Suprapubic skin (tissue), 4 donors: ENCODE results near the gene SLC1A3. TPM values are rescaled to one million over a fixed set of nuclear protein-coding genes. Genes with fewer than 3 reads are reported as not detected.

Source experiments
- DNase-seq, 2 donors: peaks; one replicate each; pipeline ENCODE4 v3.0.0-alpha.2; 2019; ENCODE audit warnings: low spot score in 2 of 2
- H3K27ac ChIP-seq: fragments of 200-600 bp; sonication (generic); one replicate; pipeline ENCODE4 v1.5.1; 2019
- H3K27me3 ChIP-seq: fragments of 200-600 bp; sonication (generic); one replicate; pipeline ENCODE4 v1.5.1; 2019
- H3K36me3 ChIP-seq: fragments of 200-600 bp; sonication (generic); one replicate; pipeline ENCODE4 v1.5.1; 2019
- H3K4me1 ChIP-seq: fragments of 200-600 bp; sonication (generic); one replicate; pipeline ENCODE4 v1.5.1; 2019
- H3K4me3 ChIP-seq: fragments of 200-600 bp; sonication (generic); one replicate; pipeline ENCODE4 v1.5.1; 2019; ENCODE audit warnings: mild to moderate bottlenecking
- H3K9me3 ChIP-seq: fragments of 200-600 bp; sonication (generic); one replicate; pipeline ENCODE4 v1.5.1; 2019
- CTCF ChIP-seq, 2 donors: fragments of 200-600 bp in 1 of 2; fragments of 450-650 bp in 1 of 2; sonication (generic) in 1 of 2; IDR thresholded peaks; one replicate each; pipeline ENCODE4 v1.5.1; 2016 to 2019; ENCODE audit warnings: antibody characterized with exemption in 2 of 2, mild to moderate bottlenecking in 1 of 2, moderate library complexity in 1 of 2
- EP300 ChIP-seq: sonication (generic); formaldehyde crosslinking; IDR thresholded peaks from one replicate; pipeline ENCODE4 v1.6.1; 2017; ENCODE audit warnings: antibody characterized with exemption
- POLR2A ChIP-seq, 2 donors: fragments of 450-650 bp; IDR thresholded peaks; one replicate each; pipeline ENCODE4 v1.6.1; 2017; ENCODE audit warnings: antibody characterized with exemption in 2 of 2, mild to moderate bottlenecking in 2 of 2, moderate library complexity in 2 of 2
- POLR2AphosphoS5 ChIP-seq, 3 donors: sonication (generic); formaldehyde crosslinking; IDR thresholded peaks; one replicate each; pipeline ENCODE4 v1.6.1; 2017; ENCODE audit warnings: antibody characterized with exemption in 3 of 3
- WGBS: methylation state at CpG from one replicate; pipeline ENCODE4 v1.1.5; 2018; 5-methylcytosine and 5-hydroxymethylcytosine counted together
- total RNA-seq, 4 donors: library from RNA; depleted of rRNA; stranded (reverse); fragments of >200 nt; gene quantifications; one replicate each; pipeline ENCODE4 v1.1.0, GENCODE V29; 2016

The SLC1A3 gene
- total RNA-seq, 4 donors from 2014 or later = 19.8 to 34.2 (median 25.3) TPM

- TF ChIP-seq POLR2A (IDR thresholded peaks at IDR 0.05) (no peak), POLR2AphosphoS5 (IDR thresholded peaks at IDR 0.05) (no peak), CTCF (IDR thresholded peaks at IDR 0.05) (no peak), EP300 (no peak)
- no peak overlapping the region for H3K4me3 ChIP-seq
- 52% methylated on average over 4 of the region's 4 CpGs for WGBS
- no peaks in the 10 kb centered on the region for H3K9me3 ChIP-seq
- H3K36me3 ChIP-seq = no peaks in the 10 kb centered on the region
- peaks cover 15% of the 10 kb centered on the region for H3K4me1 ChIP-seq
- no peak overlapping the region for H3K27ac ChIP-seq
- no peak for DNase-seq
- H3K27me3 ChIP-seq = no peaks in the 10 kb centered on the region
Measured at GRCh38 chr5:36659411-36659810, 53.0 kb downstream of the SLC1A3 start.

GRCh38 chr5:36660397-36661049, 54.1 kb downstream of the SLC1A3 start:
- Histone ChIP-seq H3K36me3 (no peaks in the 10 kb centered on the region), H3K27me3 (no peaks in the 10 kb centered on the region), H3K27ac (peak overlapping the region; percentile 16), H3K4me1 (peaks cover 15% of the 10 kb centered on the region), H3K9me3 (no peaks in the 10 kb centered on the region), H3K4me3 (no peak overlapping the region)
- no peak for DNase-seq
- WGBS = 48% methylated on average over 5 of the region's 5 CpGs
- TF ChIP-seq POLR2A (IDR thresholded peaks at IDR 0.05) (no peak), EP300 (no peak), CTCF (IDR thresholded peaks at IDR 0.05) (no peak), POLR2AphosphoS5 (IDR thresholded peaks at IDR 0.05) (no peak)

GRCh38 chr5:36661456-36662220, 55.2 kb downstream of the SLC1A3 start:
- DNase-seq = no peak

GRCh38 chr5:36662291-36662851, 56.0 kb downstream of the SLC1A3 start:
- TF ChIP-seq POLR2AphosphoS5 (IDR thresholded peaks at IDR 0.05) (no peak), EP300 (no peak), CTCF (IDR thresholded peaks at IDR 0.05) (no peak)
- Histone ChIP-seq H3K9me3 (no peaks in the 10 kb centered on the region), H3K4me1 (peaks cover 11% of the 10 kb centered on the region), H3K27ac (no peak overlapping the region), H3K4me3 (no peak overlapping the region), H3K36me3 (no peaks in the 10 kb centered on the region), H3K27me3 (no peaks in the 10 kb centered on the region)
- DNase-seq = no peak
- WGBS = 84% methylated on average over 22 of the region's 22 CpGs

More at GRCh38 chr5:36661456-36662220, 55.2 kb downstream of the SLC1A3 start:
- H3K4me3 ChIP-seq = no peak overlapping the region
- peaks cover 15% of the 10 kb centered on the region for H3K4me1 ChIP-seq
- H3K9me3 ChIP-seq = no peaks in the 10 kb centered on the region
- no peak overlapping the region for H3K27ac ChIP-seq
- no peaks in the 10 kb centered on the region for H3K27me3 ChIP-seq
- WGBS = 85% methylated on average over 8 of the region's 8 CpGs
- no peaks in the 10 kb centered on the region for H3K36me3 ChIP-seq
- TF ChIP-seq CTCF (IDR thresholded peaks at IDR 0.05) (no peak), POLR2A (IDR thresholded peaks at IDR 0.05) (no peak), POLR2AphosphoS5 (IDR thresholded peaks at IDR 0.05) (no peak), EP300 (no peak)

- Histone ChIP-seq H3K27ac (no peak overlapping the region), H3K4me1 (no peaks in the 10 kb centered on the region), H3K27me3 (no peaks in the 10 kb centered on the region), H3K36me3 (no peaks in the 10 kb centered on the region), H3K4me3 (no peak overlapping the region), H3K9me3 (no peaks in the 10 kb centered on the region)
- DNase-seq = no peak
- no peak for TF ChIP-seq POLR2A (IDR thresholded peaks at IDR 0.05)
- no peak for TF ChIP-seq POLR2AphosphoS5 (IDR thresholded peaks at IDR 0.05)
- TF ChIP-seq EP300 = no peak
- TF ChIP-seq CTCF (IDR thresholded peaks at IDR 0.05) = no peak
- WGBS = 52% methylated on average over 3 of the region's 3 CpGs
Measured at GRCh38 chr5:36664766-36665165, 58.4 kb downstream of the SLC1A3 start.
